HG03039 (cell line): ENCODE results near the gene TSPAN3.

Experiments
- ATAC-seq: cut with Tn5 transposase; IDR thresholded peaks from one replicate; pipeline ENCODE4 v1.9.1; 2021; ENCODE audit warnings: mild to moderate bottlenecking, moderate library complexity; ENCODE audit not compliant: unreplicated experiment

The TSPAN3 gene

DNA sequence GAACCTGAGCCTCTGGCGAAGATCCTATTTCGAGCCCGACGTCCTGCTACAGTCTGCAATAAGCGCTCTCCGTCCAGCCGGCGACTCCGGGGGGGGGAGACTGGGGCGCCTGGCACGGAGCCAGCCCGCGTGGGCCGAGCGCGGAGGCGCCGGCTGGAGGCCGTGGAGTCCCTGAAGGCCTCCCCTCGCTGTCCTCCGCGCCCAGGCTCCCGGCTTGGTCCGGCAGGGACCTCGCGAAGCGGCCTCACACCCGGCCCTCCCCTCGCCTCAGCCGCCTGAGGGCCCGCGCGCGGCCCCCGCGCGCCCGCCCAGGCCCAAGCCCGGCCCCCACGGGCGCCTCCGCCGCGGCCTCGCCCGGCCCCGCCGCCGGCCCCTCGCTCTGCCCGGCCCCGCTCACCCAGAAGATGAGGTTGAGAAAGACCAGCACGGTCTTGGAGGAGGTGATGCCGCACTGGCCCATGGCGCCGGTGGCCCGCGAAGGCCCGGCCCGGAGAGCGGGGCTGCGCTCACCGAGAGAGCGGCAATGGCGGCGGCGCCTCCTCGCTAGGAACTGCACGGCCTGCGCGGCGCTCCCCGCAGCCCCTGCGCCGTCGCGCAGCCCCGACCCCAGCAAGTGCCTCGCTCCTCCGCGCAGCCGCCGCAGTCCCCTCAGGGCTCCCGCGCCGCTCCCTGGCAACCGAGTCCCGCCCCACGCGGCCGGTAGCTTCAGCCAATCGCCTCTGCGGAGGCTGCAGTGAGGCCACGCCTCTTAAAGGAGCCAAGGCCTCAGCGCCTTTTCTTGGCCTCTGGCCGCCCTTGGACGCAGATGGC lies at the start of gene TSPAN3:
TSS of gene TSPAN3 (minus strand) at position 615 of the 810 bp plus-strand sequence. CDS start at position 460, 155 bp downstream.
- ATAC-seq, result peak; percentile 92

- ATAC-seq, result no peak
Measured at GRCh38 chr15:77120576-77120975, 49.7 kb upstream of the TSPAN3 start.

DNA sequence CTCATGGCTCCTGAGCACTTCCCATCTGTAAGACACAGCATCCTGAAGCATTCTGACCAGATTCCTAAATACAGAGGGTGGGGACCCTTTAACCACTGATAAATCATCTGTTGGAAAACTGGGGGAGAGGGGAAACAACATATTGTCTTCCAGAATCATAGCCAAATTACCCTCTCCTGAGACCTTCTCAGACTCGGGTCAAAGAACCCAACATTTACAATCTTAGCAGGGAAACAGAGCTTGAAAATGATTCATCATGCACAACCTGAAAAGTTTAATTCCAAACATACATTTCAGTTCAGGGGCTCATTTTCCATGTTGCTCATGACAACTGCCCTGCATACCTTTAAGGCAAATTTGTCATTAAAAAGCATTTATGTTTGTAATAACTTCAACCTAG lies 48.5 kb upstream of the TSPAN3 start:
- ATAC-seq, result no peak

DNA sequence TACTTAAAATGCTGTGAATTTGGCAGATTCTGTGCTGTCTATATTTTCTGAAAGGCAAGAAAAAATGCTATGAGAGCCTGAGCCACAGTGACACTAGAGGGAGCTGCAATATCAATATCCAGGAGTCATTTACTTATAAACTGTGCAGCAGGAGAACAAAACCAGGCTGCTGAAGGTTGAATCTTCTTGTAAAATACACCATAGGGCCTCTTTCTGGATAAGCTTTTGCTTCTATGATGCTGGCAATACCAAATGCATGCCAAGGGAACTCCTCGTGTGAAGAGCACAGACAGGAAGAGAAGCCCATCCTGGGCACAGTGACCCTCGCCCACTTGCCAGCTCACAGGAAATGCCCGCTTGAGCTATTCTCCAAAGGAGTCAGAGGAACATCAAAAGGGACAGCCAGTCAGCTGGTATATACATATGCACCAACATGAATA lies 48.0 kb upstream of the TSPAN3 start:
- ATAC-seq, result no peak

GRCh38 chr15:77115179-77115578 lies 44.3 kb upstream of the TSPAN3 start:
- no peak for ATAC-seq

- no peak for ATAC-seq
Measured at GRCh38 chr15:77112838-77113504, 42.1 kb upstream of the TSPAN3 start.

DNA sequence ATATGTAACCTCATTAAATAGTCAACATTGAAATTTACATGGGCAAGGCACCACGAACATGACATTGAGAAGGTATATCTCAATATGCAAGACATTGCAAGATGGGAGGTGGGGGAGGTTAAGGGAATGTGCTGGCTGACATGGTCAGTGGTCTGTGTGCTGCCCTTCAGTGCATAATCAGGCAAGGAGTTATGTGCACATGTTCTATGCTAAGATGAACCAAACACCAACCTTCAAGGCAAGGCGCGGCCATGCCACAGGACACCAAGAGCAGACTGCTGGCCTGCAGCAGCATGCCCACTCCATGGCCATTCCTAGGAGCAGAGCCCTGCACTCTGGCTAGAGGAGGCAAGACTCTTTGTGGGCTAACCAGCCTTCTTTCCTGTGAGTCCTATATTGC lies 40.9 kb upstream of the TSPAN3 start:
- ATAC-seq, result no peak

DNA sequence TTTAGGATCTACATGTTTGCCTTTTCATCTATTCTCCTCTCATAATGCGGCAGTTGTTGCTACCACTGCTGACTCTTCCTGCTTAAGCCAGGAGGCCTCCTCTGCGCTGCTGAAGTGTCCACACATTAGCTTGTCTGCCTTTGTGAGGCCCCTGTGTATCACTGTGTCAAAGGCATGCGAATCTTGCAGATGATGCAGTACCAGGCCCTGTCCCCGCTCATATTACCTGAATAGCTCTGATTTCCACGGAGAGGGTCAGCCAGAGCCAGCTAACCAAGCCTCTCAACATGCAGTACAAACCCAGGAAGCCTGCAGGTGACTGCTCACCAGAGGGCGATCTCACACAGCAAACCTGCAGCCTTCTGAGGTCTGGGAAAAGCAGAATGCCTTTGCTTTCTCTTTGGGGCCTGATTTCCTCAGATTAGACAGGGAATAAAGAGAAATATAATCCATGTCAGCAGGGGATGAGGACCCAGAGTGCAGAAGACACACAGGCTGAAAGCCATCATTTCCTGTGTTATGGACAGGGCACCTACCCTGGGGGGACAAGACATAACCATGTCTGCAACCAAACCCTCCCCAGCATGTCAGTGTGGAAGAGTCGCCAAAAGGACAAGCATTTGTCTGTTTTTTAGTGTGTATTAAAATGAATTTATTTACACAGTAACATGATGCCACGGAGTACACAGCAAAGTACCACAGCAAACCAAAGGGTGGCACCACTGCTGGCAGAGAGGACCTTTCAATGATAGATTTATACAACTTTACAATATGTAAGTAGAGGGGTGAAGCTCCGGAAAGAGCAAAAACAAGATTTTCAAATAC lies 36.8 kb upstream of the TSPAN3 start:
- no peak for ATAC-seq

DNA sequence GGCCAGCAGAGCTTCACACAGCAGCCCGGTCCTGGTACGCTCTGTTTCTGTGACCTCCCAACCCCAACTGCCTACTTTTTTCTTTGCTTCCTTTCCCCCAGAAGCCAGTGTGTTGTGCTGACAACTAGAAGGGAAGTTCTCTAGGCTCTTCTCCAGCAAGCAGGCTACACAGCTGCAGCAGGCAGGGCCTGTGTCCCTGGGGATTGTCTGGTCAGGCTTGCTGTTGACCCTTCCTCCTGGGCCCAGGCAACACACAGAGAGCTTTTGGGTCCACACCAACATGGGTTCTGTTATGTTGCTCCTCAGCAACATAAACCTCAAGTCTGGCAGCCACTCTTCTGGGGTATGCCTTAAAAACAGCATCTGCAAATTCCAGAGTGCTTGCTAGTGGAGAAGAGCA lies 36.2 kb upstream of the TSPAN3 start:
- ATAC-seq, result no peak

- no peak for ATAC-seq
Measured at GRCh38 chr15:77104155-77104554, 33.2 kb upstream of the TSPAN3 start.

- ATAC-seq, result no peak
Measured at GRCh38 chr15:77099741-77100463, 29.0 kb upstream of the TSPAN3 start.

DNA sequence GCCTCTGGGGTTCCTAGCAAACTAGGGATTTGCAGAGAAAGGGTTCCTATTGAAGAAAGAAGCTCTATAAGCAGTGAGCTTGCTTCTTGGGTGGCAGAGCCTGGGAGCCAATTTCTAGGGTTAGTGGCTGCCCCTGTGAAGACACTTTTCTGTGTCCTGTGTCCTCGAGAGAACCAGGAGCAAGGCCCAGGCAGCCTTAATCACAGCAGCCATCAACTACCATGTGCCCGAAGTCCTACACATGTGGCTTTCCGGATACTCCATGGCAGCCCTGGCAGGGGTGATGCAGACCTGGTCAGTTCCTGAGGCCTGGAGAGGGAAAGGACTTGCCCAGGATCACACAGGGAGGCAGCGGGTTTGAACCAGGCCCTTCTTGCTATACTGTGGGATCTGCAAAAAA lies 27.7 kb upstream of the TSPAN3 start:
- ATAC-seq, result no peak

GRCh38 chr15:77097921-77098320 lies 27.0 kb upstream of the TSPAN3 start:
- ATAC-seq, result no peak

- ATAC-seq, result no peak
Measured at GRCh38 chr15:77097248-77097721, 26.4 kb upstream of the TSPAN3 start.

DNA sequence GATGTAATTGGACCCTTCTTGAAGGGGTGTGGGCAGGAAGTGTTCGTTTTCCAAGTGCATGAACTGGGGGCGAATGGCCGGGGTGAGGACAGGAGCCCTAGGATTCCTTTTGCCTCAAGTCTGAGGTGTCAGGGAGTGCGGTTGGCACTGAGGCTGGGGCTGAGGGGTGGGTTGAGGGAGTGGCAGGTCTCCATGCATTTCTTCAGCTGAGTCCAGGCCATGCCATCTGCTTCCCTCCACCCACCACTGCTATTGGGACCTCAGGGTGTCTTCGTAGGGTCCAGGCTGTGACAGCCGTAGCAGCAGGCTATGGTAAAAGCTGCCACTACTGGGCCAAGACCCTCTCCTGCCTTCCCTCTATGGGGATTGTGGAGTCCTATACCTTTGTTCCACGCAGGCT lies 25.6 kb upstream of the TSPAN3 start:
- ATAC-seq, result no peak

DNA sequence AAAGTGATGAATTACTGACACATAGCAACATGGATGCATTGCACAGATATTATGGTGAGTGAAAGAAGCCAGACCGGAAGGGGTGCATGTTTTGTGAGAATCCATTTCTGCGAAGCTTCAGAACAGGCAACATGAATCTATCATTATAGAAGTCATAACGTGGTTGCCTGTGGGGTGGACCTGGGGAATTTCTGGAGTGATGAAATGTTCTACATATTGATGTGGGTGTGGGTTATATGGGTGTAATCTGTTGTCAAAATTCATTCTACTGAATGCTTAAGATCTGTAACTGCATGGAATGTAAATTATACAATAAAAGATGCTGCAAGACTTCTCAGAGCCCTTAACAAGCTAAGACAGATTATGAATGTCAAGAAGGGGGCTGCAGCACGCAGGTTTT lies 25.2 kb upstream of the TSPAN3 start:
- no peak for ATAC-seq

- no peak for ATAC-seq
Measured at GRCh38 chr15:77094397-77095030, 23.6 kb upstream of the TSPAN3 start.

- ATAC-seq, result no peak
Measured at GRCh38 chr15:77093436-77093835, 22.5 kb upstream of the TSPAN3 start.

DNA sequence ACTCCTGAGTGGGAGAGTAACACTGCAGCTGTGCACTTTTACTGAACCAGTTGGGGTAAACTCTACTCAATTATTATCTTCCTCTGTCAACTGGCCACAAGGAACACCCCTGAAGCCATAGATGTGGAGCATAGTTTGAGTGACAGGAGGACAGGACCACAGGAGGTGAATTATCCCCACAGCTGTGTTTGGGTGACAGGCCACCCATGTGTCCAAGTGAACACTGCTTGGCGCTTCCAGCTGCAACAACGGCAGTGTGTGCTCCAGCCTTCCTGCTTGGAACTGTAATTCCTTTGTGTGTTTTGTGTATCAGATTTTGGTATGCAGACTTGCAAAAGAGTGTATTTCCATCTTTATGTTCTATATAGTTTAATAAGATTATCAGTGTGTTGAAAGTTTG lies 20.2 kb upstream of the TSPAN3 start:
- no peak for ATAC-seq

- ATAC-seq, result no peak
Measured at GRCh38 chr15:77087213-77087612, 16.3 kb upstream of the TSPAN3 start.
